Right lobe of liver (tissue), 6 donors: ENCODE measurements around the gene CORO7. TPM values are rescaled to one million over a fixed set of nuclear protein-coding genes. Genes with fewer than 3 reads are reported as not detected.

Experiments
- ATAC-seq, 4 donors: fragments of 200-7000 bp; cut with Tn5 transposase; one replicate each; pipeline ENCODE4 v1.9.1; 2020; ENCODE audit warnings: mild to moderate bottlenecking in 4 of 4, moderate library complexity in 4 of 4
- DNase-seq, 3 donors: peaks; one replicate each; pipeline ENCODE4 v3.0.0-alpha.2; 2020
- H3K27ac ChIP-seq, 3 donors: fragments of 200-600 bp; one replicate each; pipeline ENCODE4 v1.8.0; 2022
- H3K27me3 ChIP-seq, 2 donors: fragments of 200-600 bp; one replicate each; pipeline ENCODE4 v1.8.0; 2022
- H3K36me3 ChIP-seq, 4 donors: fragments of 200-600 bp; sonication (generic) in 1 of 4; one replicate each; pipeline versions ENCODE4 v1.5.1 to v1.8.0; 2017 to 2022; ENCODE audit warnings: control low read depth in 1 of 4
- H3K4me1 ChIP-seq, 4 donors: fragments of 200-600 bp; sonication (generic) in 1 of 4; one replicate each; pipeline versions ENCODE4 v1.5.1 to v1.8.0; 2017 to 2022; ENCODE audit warnings: control low read depth in 1 of 4
- H3K4me3 ChIP-seq, 3 donors: fragments of 200-600 bp; one replicate each; pipeline ENCODE4 v1.8.0; 2022
- H3K9me3 ChIP-seq, 4 donors: fragments of 200-600 bp; sonication (generic) in 1 of 4; one replicate each; pipeline versions ENCODE4 v1.5.1 to v1.8.0; 2017 to 2022; ENCODE audit warnings: control low read depth in 1 of 4
- CTCF ChIP-seq, 4 donors: fragments of 200-600 bp in 3 of 4; fragments of 450-650 bp in 1 of 4; IDR thresholded peaks; one replicate each; pipeline versions ENCODE4 v1.5.1 to v1.8.0; 2016 to 2022; ENCODE audit warnings: antibody characterized with exemption in 4 of 4, mild to moderate bottlenecking in 2 of 4
- POLR2A ChIP-seq: fragments of 450-650 bp; IDR thresholded peaks from one replicate; pipeline ENCODE4 v1.6.1; 2017; ENCODE audit warnings: antibody characterized with exemption, mild to moderate bottlenecking
- WGBS: methylation state at CpG from one replicate; pipeline ENCODE4 v1.1.6; 2018; ENCODE audit warnings: low coverage, low lambda C conversion rate; ENCODE audit not compliant: insufficient coverage; ENCODE audit errors: missing lambda C conversion rate; 5-methylcytosine and 5-hydroxymethylcytosine counted together
- intact Hi-C, 2 donors: fragments of 100-400 bp; cut with DNase I; formaldehyde crosslinking; loops; one replicate each; pipeline versions ENCODE4 v1.11.2 to v1.14.1; 2022
- total RNA-seq, 6 experiments: library from RNA; depleted of rRNA in 2 of 6; stranded (reverse); fragments of >200 nt in 2 of 6; fragmentation: NEBNext Ultra II Directional in 3 of 6; extraction: Animal tissue kit (Norgen Biotek cat#: 25700) in 3 of 6; gene quantifications; one replicate each; pipeline versions ENCODE4 v1.1.0 to v1.2.4, GENCODE V29; 2016 to 2023
- donor health status: DM: no; HTN: yes; CAD: no.
- donor health status: DM: no; HTN: no; CAD: no.
- donor health status: DM: no; HTN: no; CAD: no.
- donor health status: DM: no; HTN: yes; CAD: no.
- donor health status: DM: no; HTN: yes; CAD: no.

CORO7 gene
- total RNA-seq, 6 experiments from 2014 or later: 7.8 to 22.9 (median 13.3) TPM

- Histone ChIP-seq H3K4me3 (no peak overlapping the region), H3K36me3 (no peaks in the 10 kb centered on the region), H3K27ac (no peak overlapping the region), H3K9me3 (no peaks in the 10 kb centered on the region), H3K4me1 (peaks cover 0 to 24% (median 9%) of the 10 kb centered on the region in 4 donors), H3K27me3 (no peaks in the 10 kb centered on the region)
- no peak for DNase-seq
- no peak for ATAC-seq
- WGBS: 60% methylated on average over 2 of the region's 5 CpGs
- intact Hi-C loops: no loop called here
- no peak for TF ChIP-seq POLR2A
- no peak for TF ChIP-seq CTCF (IDR thresholded peaks at IDR 0.05)
Observed at GRCh38 chr16:4367393-4367856, 49.0 kb downstream of the CORO7 start.

GRCh38 chr16:4366016-4366415, 50.4 kb downstream of the CORO7 start:
- no peak for ATAC-seq
- Histone ChIP-seq H3K4me3 (no peak overlapping the region), H3K27me3 (no peaks in the 10 kb centered on the region), H3K4me1 (peaks cover 0 to 20% (median 6%) of the 10 kb centered on the region in 4 donors), H3K27ac (no peak overlapping the region), H3K9me3 (no peaks in the 10 kb centered on the region), H3K36me3 (no peaks in the 10 kb centered on the region)
- DNase-seq: no peak
- no CpG with 5 or more reads among the region's 13 CpGs for WGBS
- no peak for TF ChIP-seq CTCF (IDR thresholded peaks at IDR 0.05)
- TF ChIP-seq POLR2A: no peak
- intact Hi-C loops: no loop called here

- DNase-seq: no peak
- no peaks in the 10 kb centered on the region for H3K9me3 ChIP-seq
- no peak for ATAC-seq
- TF ChIP-seq POLR2A: no peak
- no peak for TF ChIP-seq CTCF (IDR thresholded peaks at IDR 0.05)
- intact Hi-C loops: no loop called here
- H3K27ac ChIP-seq: no peak overlapping the region
- no peak overlapping the region for H3K4me3 ChIP-seq
- peaks cover 0 to 16% (median 5%) of the 10 kb centered on the region in 4 donors for H3K4me1 ChIP-seq
- WGBS: 96% methylated on average over 4 of the region's 12 CpGs
- no peaks in the 10 kb centered on the region for H3K27me3 ChIP-seq
- no peaks in the 10 kb centered on the region for H3K36me3 ChIP-seq
Observed at GRCh38 chr16:4365615-4366014, 50.8 kb downstream of the CORO7 start.

- intact Hi-C loops: no loop called here
- Histone ChIP-seq H3K27ac (no peak overlapping the region), H3K27me3 (no peaks in the 10 kb centered on the region), H3K36me3 (no peaks in the 10 kb centered on the region), H3K4me3 (no peak overlapping the region), H3K4me1 (peaks cover 0 to 14% (median 5%) of the 10 kb centered on the region in 4 donors), H3K9me3 (no peaks in the 10 kb centered on the region)
- DNase-seq (no peak), ATAC-seq (no peak)
- WGBS: 80% methylated on average over 1 of the region's 10 CpGs
- TF ChIP-seq POLR2A: no peak
Observed at GRCh38 chr16:4365014-4365406, 51.4 kb downstream of the CORO7 start.

- H3K9me3 ChIP-seq: no peaks in the 10 kb centered on the region
- no peaks in the 10 kb centered on the region for H3K36me3 ChIP-seq
- H3K4me3 ChIP-seq: no peak overlapping the region
- WGBS: 80% methylated on average over 2 of the region's 37 CpGs
- no peaks in the 10 kb centered on the region for H3K27me3 ChIP-seq
- H3K4me1 ChIP-seq: peaks cover 0 to 14% (median 5%) of the 10 kb centered on the region in 4 donors
- TF ChIP-seq POLR2A (no peak), CTCF (IDR thresholded peaks at IDR 0.05) (no peak)
- no peak for DNase-seq
- H3K27ac ChIP-seq: no peak overlapping the region
- no peak for ATAC-seq
- intact Hi-C loops: no loop called here
Observed at GRCh38 chr16:4364196-4365013, 52.0 kb downstream of the CORO7 start.
